K562 (cell line): Measurements from ENCODE around the gene JMJD1C. TPM values are rescaled to one million over a fixed set of nuclear protein-coding genes. Genes with fewer than 3 reads are reported as not detected.

Experiments used
- ATAC-seq: fragments of 200-7000 bp; cut with Tn5 transposase; 3 replicates; pipeline ENCODE4 v1.9.1; 2020; ENCODE audit warnings: moderate library complexity
- BruUV-seq: library from RNA; stranded (reverse); fragments of 400-500 nt; replicated peaks from 2 replicates; lab custom pipeline; 2021; lab: Mats Ljungman, UMichigan
- CTCF ChIA-PET: fragments of 300-600 bp; formaldehyde crosslinking; extraction: SDS; loops from one replicate; lab custom pipeline; 2021; ENCODE audit warnings: low intra/inter-chr PET ratio; lab: Yijun Ruan, JAX
- POLR2A ChIA-PET: fragments of 300-600, 350-650 bp; sonication (Branson Sonifier 250); formaldehyde crosslinking; extraction: SDS; loops from one replicate; lab custom pipeline; 2021; ENCODE audit warnings: antibody characterized with exemption, inconsistent platforms; lab: Yijun Ruan, JAX
- DNase-seq, 4 experiments: peaks; one replicate each; pipeline versions ENCODE4 v3.0.0 to v3.0.0-alpha.2; 2011 to 2018; ENCODE audit warnings: low spot score in 3 of 4, mixed read lengths in 3 of 4; ENCODE audit errors: extremely low read depth in 1 of 4
- FAIRE-seq: peaks from 2 replicates; lab custom pipeline; 2011; peaks lifted over from hg19 to GRCh38; lab: Jason Lieb, UNC
- H2AFZ ChIP-seq: 2 replicates; pipeline ENCODE4 v1.6.0; 2011; ENCODE audit warnings: low read depth, low read length, control low read depth, inconsistent platforms
- H3K27ac ChIP-seq: fragments of 200-600 bp; 3 replicates; pipeline ENCODE4 v1.8.0; 2011; ENCODE audit warnings: low read depth, mild to moderate bottlenecking, control low read depth, inconsistent platforms, low read length, moderate library complexity, mixed read lengths; ENCODE audit errors: extremely low read depth
- H3K27me3 ChIP-seq, 2 experiments: fragments of 300-600 bp in 1 of 2; 2 replicates in 1 of 2; 3 replicates in 1 of 2; pipeline versions ENCODE4 v1.6.0 to v1.8.0; 2011; ENCODE audit warnings: inconsistent platforms in 2 of 2, low read length in 2 of 2, mild to moderate bottlenecking in 1 of 2, mixed read lengths in 1 of 2, moderate library complexity in 1 of 2; ENCODE audit not compliant: control insufficient read depth in 2 of 2, insufficient read depth in 2 of 2
- H3K36me3 ChIP-seq: fragments of 300-600 bp; 3 replicates; pipeline ENCODE4 v1.8.0; 2011; ENCODE audit warnings: mild to moderate bottlenecking, low read length, inconsistent platforms; ENCODE audit not compliant: control insufficient read depth, insufficient read depth
- H3K4me1 ChIP-seq, 2 experiments: fragments of 200-600 bp in 1 of 2; replicated peaks in 1 of 2; 2 replicates in 1 of 2; 3 replicates in 1 of 2; pipeline versions ENCODE4 v1.5.1 to v1.8.0; 2011; ENCODE audit warnings: inconsistent platforms in 2 of 2, low read length in 2 of 2, mild to moderate bottlenecking in 1 of 2, mixed read lengths in 1 of 2, moderate library complexity in 1 of 2; ENCODE audit not compliant: control insufficient read depth in 2 of 2, insufficient read depth in 2 of 2
- H3K4me2 ChIP-seq: 2 replicates; pipeline ENCODE4 v1.6.1; 2011; ENCODE audit warnings: low read length, control low read depth, inconsistent platforms, mixed read lengths; ENCODE audit not compliant: insufficient read depth
- H3K4me3 ChIP-seq: fragments of 200-600 bp; sonication (generic), shearing (Covaris generic); 2 replicates; pipeline ENCODE4 v1.5.1; 2016; ENCODE audit warnings: control low read depth, inconsistent platforms
- H3K79me2 ChIP-seq: fragments of 200-600 bp; 3 replicates; pipeline ENCODE4 v1.8.0; 2011; ENCODE audit warnings: low read length, inconsistent platforms; ENCODE audit not compliant: control insufficient read depth, insufficient read depth
- H3K9ac ChIP-seq, 2 experiments: 2 replicates each; pipeline versions ENCODE4 v1.6.0 to v1.6.1; 2011; ENCODE audit warnings: low read depth in 2 of 2, low read length in 2 of 2, control low read depth in 1 of 2, inconsistent platforms in 1 of 2, mild to moderate bottlenecking in 1 of 2, mixed read lengths in 1 of 2; ENCODE audit not compliant: insufficient read depth in 1 of 2
- H3K9me1 ChIP-seq: one replicate; pipeline ENCODE4 v1.6.0; 2011; ENCODE audit warnings: inconsistent platforms, mild to moderate bottlenecking, low read length, moderate library complexity; ENCODE audit not compliant: control insufficient read depth, insufficient read depth
- H3K9me3 ChIP-seq: replicated peaks from 2 replicates; pipeline ENCODE4 v1.5.1; 2011; ENCODE audit warnings: low read depth, low read length, inconsistent platforms; ENCODE audit not compliant: control insufficient read depth, insufficient read depth
- H4K20me1 ChIP-seq: replicated peaks from 2 replicates; pipeline ENCODE4 v1.6.1; 2011; ENCODE audit warnings: low read length, inconsistent platforms, mixed read lengths; ENCODE audit not compliant: control insufficient read depth, insufficient read depth
- DDX20 ChIP-seq: fragments of 450-650 bp; IDR thresholded peaks from 2 replicates; pipeline ENCODE4 v1.6.1; 2016; ENCODE audit warnings: missing genetic modification characterization, low read depth, mild to moderate bottlenecking, missing compliant biosample characterization, moderate library complexity
- KLF16 ChIP-seq: IDR thresholded peaks from 2 replicates; pipeline ENCODE4 v1.6.1; 2016; ENCODE audit warnings: antibody characterized with exemption
- MTA2 ChIP-seq: fragments of 450-650 bp; IDR thresholded peaks from 2 replicates; pipeline ENCODE4 v1.6.1; 2016; ENCODE audit warnings: low read depth
- POLR3G ChIP-seq: IDR thresholded peaks from 2 replicates; pipeline ENCODE4 v1.6.1; 2011; ENCODE audit not compliant: insufficient read length, insufficient replicate concordance; ENCODE audit errors: extremely low read depth
- ZNF384 ChIP-seq: IDR thresholded peaks from 2 replicates; pipeline ENCODE4 v1.6.1; 2012; ENCODE audit warnings: low read depth, low read length, improper control_type of control experiment
- ZNF583 ChIP-seq: fragments of 250-450 bp; sonication (Bioruptor Pico); IDR thresholded peaks from 2 replicates; pipeline ENCODE4 v1.4.0; 2020
- WGBS: fragments of 100-300 bp; shearing (Covaris generic); methylation state at CpG from one replicate; pipeline ENCODE4 v1.1.6; 2016; ENCODE audit warnings: low coverage, mixed read lengths; ENCODE audit not compliant: insufficient coverage; ENCODE audit errors: missing lambda C conversion rate; 5-methylcytosine and 5-hydroxymethylcytosine counted together
- in situ Hi-C: fragments of 300-500 bp; cut with MboI; formaldehyde crosslinking; loops from 4 replicates; pipeline ENCODE4 v1.15.0; 2018; ENCODE audit warnings: inconsistent platforms, mixed read lengths
- intact Hi-C: fragments of 100-400 bp; cut with micrococcal nuclease; formaldehyde crosslinking; loops from 2 replicates; pipeline ENCODE4 v1.14.2; 2022
- polyA plus RNA-seq, 8 experiments: library from polyadenylated mRNA; depleted of rRNA in 4 of 8; stranded (reverse) in 5 of 8; unstranded in 3 of 8; fragments of >200 nt; fragmentation: Nextera tagmentation in 2 of 8; fragmentation: Illumina TruSeq in 1 of 8; extraction: Ambion mirVana in 2 of 8; extraction: Trizol in 1 of 8; gene quantifications; 2 replicates each; pipeline versions ENCODE4 v1.2.1 to v1.2.3, GENCODE V29; 2011 to 2014; ENCODE audit warnings: inconsistent platforms in 1 of 8, missing spikeins in 1 of 8
- total RNA-seq, 7 experiments: library from RNA; depleted of rRNA in 6 of 7; stranded (reverse); fragments of >200 nt in 6 of 7; fragmentation: Illumina TruSeq in 2 of 7; extraction: Trizol in 2 of 7; gene quantifications; 2 replicates each; pipeline versions ENCODE4 v1.2.1 to v1.2.3, GENCODE V29; 2011 to 2021; ENCODE audit warnings: low replicate concordance in 1 of 7
- TF ChIP-seq, protein P1 (sequence below): sonication (generic); formaldehyde crosslinking; IDR thresholded peaks from 2 replicates; pipeline ENCODE4 v1.8.1; 2023; ENCODE audit warnings: mild to moderate bottlenecking, missing genetic modification reagents
- TF ChIP-seq, protein P2 (sequence below), 2 experiments: fragments of 450-650 bp in 1 of 2; IDR thresholded peaks; 2 replicates each; pipeline ENCODE4 v1.6.1; 2011 to 2017; ENCODE audit warnings: low read depth in 2 of 2, antibody characterized with exemption in 1 of 2, borderline replicate concordance in 1 of 2, low read length in 1 of 2, mild to moderate bottlenecking in 1 of 2, mixed read lengths in 1 of 2; ENCODE audit not compliant: control insufficient read depth in 1 of 2

Gene JMJD1C
- total and polyA plus RNA-seq, 9 of the 15 experiments (the other 6 are each of a cell fraction or from before 2014, with no cell fraction given): 25.3 to 68.0 (median 47.2) TPM

- Histone ChIP-seq H4K20me1 (no peaks in the 10 kb centered on the region; the same call in 1 of the 2 replicates), H3K27me3 (no peaks in the 10 kb centered on the region), H3K9me1 (no peaks in the 10 kb centered on the region), H3K4me3 (no peak overlapping the region), H2AFZ (no peak overlapping the region), H3K9ac (no peak overlapping the region), H3K79me2 (peaks cover 75% of the 10 kb centered on the region), H3K36me3 (peaks cover under 1% of the 10 kb centered on the region; the same call in 2 of the 3 replicates), H3K27ac (no peak overlapping the region), H3K4me2 (no peak overlapping the region), H3K4me1 (peaks cover 0 to 7% of the 10 kb centered on the region in 2 experiments; a peak in 3 of 5 replicates), H3K9me3 (no peaks in the 10 kb centered on the region)
- POLR2A ChIA-PET: no interaction called here
- no peak for FAIRE-seq
- ATAC-seq: no peak
- no peak for DNase-seq
- 62% methylated on average over 4 of the region's 5 CpGs for WGBS
- in situ Hi-C loops (no loop called here), intact Hi-C loops (no loop called here)
- TF ChIP-seq, protein P1, sequence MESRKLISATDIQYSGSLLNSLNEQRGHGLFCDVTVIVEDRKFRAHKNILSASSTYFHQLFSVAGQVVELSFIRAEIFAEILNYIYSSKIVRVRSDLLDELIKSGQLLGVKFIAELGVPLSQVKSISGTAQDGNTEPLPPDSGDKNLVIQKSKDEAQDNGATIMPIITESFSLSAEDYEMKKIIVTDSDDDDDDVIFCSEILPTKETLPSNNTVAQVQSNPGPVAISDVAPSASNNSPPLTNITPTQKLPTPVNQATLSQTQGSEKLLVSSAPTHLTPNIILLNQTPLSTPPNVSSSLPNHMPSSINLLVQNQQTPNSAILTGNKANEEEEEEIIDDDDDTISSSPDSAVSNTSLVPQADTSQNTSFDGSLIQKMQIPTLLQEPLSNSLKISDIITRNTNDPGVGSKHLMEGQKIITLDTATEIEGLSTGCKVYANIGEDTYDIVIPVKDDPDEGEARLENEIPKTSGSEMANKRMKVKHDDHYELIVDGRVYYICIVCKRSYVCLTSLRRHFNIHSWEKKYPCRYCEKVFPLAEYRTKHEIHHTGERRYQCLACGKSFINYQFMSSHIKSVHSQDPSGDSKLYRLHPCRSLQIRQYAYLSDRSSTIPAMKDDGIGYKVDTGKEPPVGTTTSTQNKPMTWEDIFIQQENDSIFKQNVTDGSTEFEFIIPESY: no peak
- TF ChIP-seq ZNF384: peak; percentile 59; the same call in 1 of the 2 replicates
- BruUV-seq: no TSS peak
- CTCF ChIA-PET: no interaction called here
These were observed 80.5 kb downstream of the JMJD1C start for GRCh38 chr10:63385254-63385653.

DNA sequence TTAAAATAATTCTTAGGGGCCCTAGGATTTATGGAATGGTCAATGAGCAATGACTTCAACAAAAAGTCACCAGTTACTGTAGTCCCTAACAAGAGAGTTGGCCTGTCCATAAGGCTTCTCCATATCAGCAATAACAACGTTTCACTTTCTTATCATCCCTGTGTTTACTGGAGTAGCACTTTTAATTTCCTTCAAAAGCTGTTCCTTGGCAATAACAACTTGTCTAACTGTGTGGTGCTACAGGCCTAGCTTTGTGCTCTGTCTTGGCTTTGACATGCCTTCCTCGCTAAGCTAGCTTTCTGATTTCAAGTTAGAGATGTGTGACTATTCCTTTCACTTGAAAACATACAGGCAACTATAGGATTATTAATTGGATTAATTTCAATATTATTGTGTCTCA, 81.1 kb downstream of the JMJD1C start:
- Histone ChIP-seq H2AFZ (no peak overlapping the region), H3K4me3 (no peak overlapping the region), H3K9me3 (no peaks in the 10 kb centered on the region), H3K4me2 (no peak overlapping the region), H3K27me3 (no peaks in the 10 kb centered on the region), H3K79me2 (peaks cover 69% of the 10 kb centered on the region), H3K9me1 (no peaks in the 10 kb centered on the region), H3K9ac (no peak overlapping the region), H3K27ac (no peak overlapping the region; the same call in 2 of the 3 replicates), H3K4me1 (peaks cover 0 to 7% of the 10 kb centered on the region in 2 experiments; a peak in 3 of 5 replicates), H4K20me1 (no peaks in the 10 kb centered on the region; the same call in 1 of the 2 replicates), H3K36me3 (peaks cover 6% of the 10 kb centered on the region; the same call in 2 of the 3 replicates)
- ChIA-PET POLR2A (interaction anchor here (1.0 to 1.2 kb wide), 2 partner anchors 32 to 105 kb away, joined by 3 read pairs; no protein-coding TSS in a partner anchor), CTCF (no interaction called here)
- ATAC-seq (peak; percentile 45), DNase-seq (no peak), FAIRE-seq (no peak)
- BruUV-seq: no TSS peak
- in situ Hi-C loops (no loop called here), intact Hi-C loops (no loop called here)
- WGBS: 42% methylated on average over 2 of the region's 2 CpGs
- TF ChIP-seq, protein P2, sequence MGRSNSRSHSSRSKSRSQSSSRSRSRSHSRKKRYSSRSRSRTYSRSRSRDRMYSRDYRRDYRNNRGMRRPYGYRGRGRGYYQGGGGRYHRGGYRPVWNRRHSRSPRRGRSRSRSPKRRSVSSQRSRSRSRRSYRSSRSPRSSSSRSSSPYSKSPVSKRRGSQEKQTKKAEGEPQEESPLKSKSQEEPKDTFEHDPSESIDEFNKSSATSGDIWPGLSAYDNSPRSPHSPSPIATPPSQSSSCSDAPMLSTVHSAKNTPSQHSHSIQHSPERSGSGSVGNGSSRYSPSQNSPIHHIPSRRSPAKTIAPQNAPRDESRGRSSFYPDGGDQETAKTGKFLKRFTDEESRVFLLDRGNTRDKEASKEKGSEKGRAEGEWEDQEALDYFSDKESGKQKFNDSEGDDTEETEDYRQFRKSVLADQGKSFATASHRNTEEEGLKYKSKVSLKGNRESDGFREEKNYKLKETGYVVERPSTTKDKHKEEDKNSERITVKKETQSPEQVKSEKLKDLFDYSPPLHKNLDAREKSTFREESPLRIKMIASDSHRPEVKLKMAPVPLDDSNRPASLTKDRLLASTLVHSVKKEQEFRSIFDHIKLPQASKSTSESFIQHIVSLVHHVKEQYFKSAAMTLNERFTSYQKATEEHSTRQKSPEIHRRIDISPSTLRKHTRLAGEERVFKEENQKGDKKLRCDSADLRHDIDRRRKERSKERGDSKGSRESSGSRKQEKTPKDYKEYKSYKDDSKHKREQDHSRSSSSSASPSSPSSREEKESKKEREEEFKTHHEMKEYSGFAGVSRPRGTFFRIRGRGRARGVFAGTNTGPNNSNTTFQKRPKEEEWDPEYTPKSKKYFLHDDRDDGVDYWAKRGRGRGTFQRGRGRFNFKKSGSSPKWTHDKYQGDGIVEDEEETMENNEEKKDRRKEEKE (IDR thresholded peaks at IDR 0.05; ENCODE audit: borderline replicate concordance in 1 of 2, control insufficient read depth in 1 of 2, low read depth in 2 of 2, low read length in 1 of 2): no peak
- TF ChIP-seq ZNF583 (CRISPR knock-in tag) (no peak), MTA2 (no peak), POLR3G (no peak), DDX20 (tag) (no peak), KLF16 (no peak)
